ENCODE data around the gene MYO1B. TPM values are rescaled to one million over a fixed set of nuclear protein-coding genes. Genes with fewer than 3 reads are reported as not detected.

MYO1B gene
- total and polyA plus RNA-seq, 3 experiments from 2014 or later = 0.12 to 4.6 (median 3.9) TPM

- no peak overlapping the region for H3K27ac ChIP-seq (ENCODE audit: low read depth, low read length)
- peaks cover 10 to 15% (median 12%) of the 10 kb centered on the region in 3 donors for H3K4me1 Mint-ChIP-seq
- DNase-seq = peak in 1 of 5 donors; percentile 27
Measured at GRCh38 chr2:191321861-191322662, 76.9 kb downstream of the MYO1B start.

GRCh38 chr2:191322828-191323506, 77.8 kb downstream of the MYO1B start:
- Histone ChIP-seq H3K27me3 (ENCODE audit: insufficient read depth, low read length, poor library complexity, severe bottlenecking) (no peaks in the 10 kb centered on the region), H3K4me3 (ENCODE audit: low read length) (no peak overlapping the region), H3K4me1 (ENCODE audit: insufficient read depth, low read length) (peaks cover 12% of the 10 kb centered on the region), H3K9me3 (ENCODE audit: low read length) (no peaks in the 10 kb centered on the region), H3K36me3 (ENCODE audit: insufficient read depth, low read length) (no peaks in the 10 kb centered on the region), H3K27ac (ENCODE audit: low read depth, low read length) (no peak overlapping the region)
- ChIA-PET POLR2A (no interaction called here), CTCF (no interaction called here)
- Mint-ChIP-seq H3K27ac (no peak overlapping the region), H3K4me3 (no peak overlapping the region), H3K4me1 (peaks cover 10 to 15% (median 12%) of the 10 kb centered on the region in 3 donors), H3K9me3 (peaks cover 0 to 6% (median 2%) of the 10 kb centered on the region in 5 donors), H3K27me3 (peaks cover 21 to 46% of the 10 kb centered on the region in 2 donors), H3K36me3 (peaks cover 0 to 4% (median 0%) of the 10 kb centered on the region in 3 donors)
- DNase-seq = no peak

More at GRCh38 chr2:191321861-191322662, 76.9 kb downstream of the MYO1B start:
- Histone ChIP-seq H3K36me3 (ENCODE audit: insufficient read depth, low read length) (no peaks in the 10 kb centered on the region), H3K4me1 (ENCODE audit: insufficient read depth, low read length) (peaks cover 12% of the 10 kb centered on the region), H3K9me3 (ENCODE audit: low read length) (no peaks in the 10 kb centered on the region), H3K4me3 (ENCODE audit: low read length) (no peak overlapping the region), H3K27me3 (ENCODE audit: insufficient read depth, low read length, poor library complexity, severe bottlenecking) (no peaks in the 10 kb centered on the region)
- CTCF ChIA-PET = no interaction called here
- Mint-ChIP-seq H3K27me3 (peaks cover 21 to 42% of the 10 kb centered on the region in 2 donors), H3K27ac (no peak overlapping the region), H3K9me3 (peaks cover 0 to 6% (median 2%) of the 10 kb centered on the region in 5 donors), H3K4me3 (peak overlapping the region in 1 of 7 donors; percentile 25), H3K36me3 (no peaks in the 10 kb centered on the region)
- POLR2A ChIA-PET = no interaction called here

GRCh38 chr2:191325651-191326365, 80.6 kb downstream of the MYO1B start:
- Histone ChIP-seq H3K36me3 (ENCODE audit: insufficient read depth, low read length) (no peaks in the 10 kb centered on the region), H3K4me1 (ENCODE audit: insufficient read depth, low read length) (peaks cover 12% of the 10 kb centered on the region), H3K27ac (ENCODE audit: low read depth, low read length) (no peak overlapping the region), H3K27me3 (ENCODE audit: insufficient read depth, low read length, poor library complexity, severe bottlenecking) (no peaks in the 10 kb centered on the region), H3K4me3 (ENCODE audit: low read length) (no peak overlapping the region), H3K9me3 (ENCODE audit: low read length) (no peaks in the 10 kb centered on the region)
- no peak overlapping the region for H3K4me3 Mint-ChIP-seq
- H3K27ac Mint-ChIP-seq = no peak overlapping the region
- H3K36me3 Mint-ChIP-seq = peaks cover 0 to 4% (median 0%) of the 10 kb centered on the region in 3 donors
- ChIA-PET POLR2A (no interaction called here), CTCF (no interaction called here)
- peaks cover 10 to 15% (median 12%) of the 10 kb centered on the region in 3 donors for H3K4me1 Mint-ChIP-seq
- peaks cover 17 to 35% of the 10 kb centered on the region in 2 donors for H3K27me3 Mint-ChIP-seq
- peaks cover 0 to 6% (median 2%) of the 10 kb centered on the region in 5 donors for H3K9me3 Mint-ChIP-seq
- no peak for DNase-seq

- Mint-ChIP-seq H3K4me3 (no peak overlapping the region), H3K27me3 (peaks cover 6 to 34% of the 10 kb centered on the region in 2 donors), H3K36me3 (peaks cover 0 to 4% (median 0%) of the 10 kb centered on the region in 3 donors), H3K27ac (no peak overlapping the region), H3K9me3 (peaks cover 0 to 6% (median 2%) of the 10 kb centered on the region in 5 donors), H3K4me1 (peaks cover 0 to 6% (median 3%) of the 10 kb centered on the region in 3 donors)
- Histone ChIP-seq H3K9me3 (ENCODE audit: low read length) (no peaks in the 10 kb centered on the region), H3K4me3 (ENCODE audit: low read length) (no peak overlapping the region), H3K36me3 (ENCODE audit: insufficient read depth, low read length) (no peaks in the 10 kb centered on the region), H3K27ac (ENCODE audit: low read depth, low read length) (no peak overlapping the region), H3K4me1 (ENCODE audit: insufficient read depth, low read length) (peaks cover 2% of the 10 kb centered on the region), H3K27me3 (ENCODE audit: insufficient read depth, low read length, poor library complexity, severe bottlenecking) (no peaks in the 10 kb centered on the region)
- ChIA-PET CTCF (interaction anchor here (1.5 kb wide), 1 partner anchor 9 kb away, joined by 4 read pairs; no protein-coding TSS in a partner anchor), POLR2A (no interaction called here)
- DNase-seq = no peak
Measured at GRCh38 chr2:191327484-191327883, 82.3 kb downstream of the MYO1B start.

- no peaks in the 10 kb centered on the region for H3K4me1 Mint-ChIP-seq
- H3K4me3 Mint-ChIP-seq = no peak overlapping the region
- Histone ChIP-seq H3K27ac (ENCODE audit: low read depth, low read length) (no peak overlapping the region), H3K27me3 (ENCODE audit: insufficient read depth, low read length, poor library complexity, severe bottlenecking) (no peaks in the 10 kb centered on the region), H3K4me1 (ENCODE audit: insufficient read depth, low read length) (no peaks in the 10 kb centered on the region), H3K9me3 (ENCODE audit: low read length) (no peaks in the 10 kb centered on the region), H3K36me3 (ENCODE audit: insufficient read depth, low read length) (no peaks in the 10 kb centered on the region), H3K4me3 (ENCODE audit: low read length) (no peak overlapping the region)
- DNase-seq = no peak
- peaks cover 7 to 39% of the 10 kb centered on the region in 2 donors for H3K27me3 Mint-ChIP-seq
- POLR2A ChIA-PET = no interaction called here
- CTCF ChIA-PET = interaction anchor here (1.5 kb wide), 1 partner anchor 10 kb away, joined by 4 read pairs; no protein-coding TSS in a partner anchor
- H3K36me3 Mint-ChIP-seq = peaks cover 0 to 4% (median 0%) of the 10 kb centered on the region in 3 donors
- H3K9me3 Mint-ChIP-seq = peaks cover 0 to 6% (median under 1%) of the 10 kb centered on the region in 5 donors
- no peak overlapping the region for H3K27ac Mint-ChIP-seq
Measured at GRCh38 chr2:191328150-191328809, 83.1 kb downstream of the MYO1B start.

- CTCF ChIA-PET = no interaction called here
- no peak for DNase-seq
- H3K36me3 ChIP-seq (ENCODE audit: insufficient read depth, low read length) = no peaks in the 10 kb centered on the region
- no peaks in the 10 kb centered on the region for H3K4me1 ChIP-seq (ENCODE audit: insufficient read depth, low read length)
- H3K9me3 Mint-ChIP-seq = no peaks in the 10 kb centered on the region
- H3K4me3 ChIP-seq (ENCODE audit: low read length) = no peak overlapping the region
- H3K9me3 ChIP-seq (ENCODE audit: low read length) = no peaks in the 10 kb centered on the region
- no peak overlapping the region for H3K27ac Mint-ChIP-seq
- H3K4me3 Mint-ChIP-seq = no peak overlapping the region
- H3K36me3 Mint-ChIP-seq = peaks cover 0 to 4% (median 0%) of the 10 kb centered on the region in 3 donors
- peaks cover 8 to 47% of the 10 kb centered on the region in 2 donors for H3K27me3 Mint-ChIP-seq
- no peaks in the 10 kb centered on the region for H3K27me3 ChIP-seq (ENCODE audit: insufficient read depth, low read length, poor library complexity, severe bottlenecking)
- no peak overlapping the region for H3K27ac ChIP-seq (ENCODE audit: low read depth, low read length)
- no peaks in the 10 kb centered on the region for H3K4me1 Mint-ChIP-seq
- POLR2A ChIA-PET = no interaction called here
Measured at GRCh38 chr2:191329841-191330240, 84.6 kb downstream of the MYO1B start.

GRCh38 chr2:191333911-191334357, 88.7 kb downstream of the MYO1B start:
- no peak for DNase-seq
- Mint-ChIP-seq H3K9me3 (no peaks in the 10 kb centered on the region), H3K4me1 (no peaks in the 10 kb centered on the region), H3K36me3 (no peaks in the 10 kb centered on the region), H3K27ac (no peak overlapping the region), H3K27me3 (peaks cover 8 to 21% of the 10 kb centered on the region in 2 donors), H3K4me3 (no peak overlapping the region)
- ChIA-PET CTCF (no interaction called here), POLR2A (no interaction called here)
- H3K27me3 ChIP-seq (ENCODE audit: insufficient read depth, low read length, poor library complexity, severe bottlenecking) = no peaks in the 10 kb centered on the region
- H3K4me1 ChIP-seq (ENCODE audit: insufficient read depth, low read length) = no peaks in the 10 kb centered on the region
- H3K9me3 ChIP-seq (ENCODE audit: low read length) = no peaks in the 10 kb centered on the region
- no peak overlapping the region for H3K27ac ChIP-seq (ENCODE audit: low read depth, low read length)
- H3K4me3 ChIP-seq (ENCODE audit: low read length) = no peak overlapping the region
- no peaks in the 10 kb centered on the region for H3K36me3 ChIP-seq (ENCODE audit: insufficient read depth, low read length)

Data from CD8-positive, alpha-beta memory T cell (primary cell).